HG02970 (cell line): ENCODE results near the gene KRTAP10-8.
"Not testable (repeated sequence)": the region's sequence is repeated elsewhere in the genome, so short reads cannot be mapped to it uniquely, and the experiment has no call there.

Source experiments
- ATAC-seq: cut with Tn5 transposase; IDR thresholded peaks from one replicate; pipeline ENCODE4 v1.9.1; 2021; ENCODE audit warnings: mild to moderate bottlenecking, moderate library complexity, moderate number of reproducible peaks; ENCODE audit not compliant: unreplicated experiment, low FRiP score

KRTAP10-8 gene

GRCh38 chr21:44595524-44595923, 16.4 kb upstream of the KRTAP10-8 start:
- ATAC-seq, result no peak

- no peak for ATAC-seq
Measured at GRCh38 chr21:44596068-44596725, 15.7 kb upstream of the KRTAP10-8 start.

- ATAC-seq, result no peak
Measured at GRCh38 chr21:44598061-44598460, 13.8 kb upstream of the KRTAP10-8 start.

GRCh38 chr21:44599264-44600029, 12.4 kb upstream of the KRTAP10-8 start:
- ATAC-seq, result no peak

GRCh38 chr21:44600118-44600978, 11.5 kb upstream of the KRTAP10-8 start, which contains the start of gene KRTAP10-7:
Gene KRTAP10-7 (plus strand): TSS chr21:44600597. CDS start chr21:44600622, 25 bp downstream.
- not testable (repeated sequence) for ATAC-seq

GRCh38 chr21:44601091-44601490, 10.8 kb upstream of the KRTAP10-8 start:
- not testable (repeated sequence) for ATAC-seq

GRCh38 chr21:44601596-44602462, 10.1 kb upstream of the KRTAP10-8 start:
- ATAC-seq, result no peak

GRCh38 chr21:44602463-44602850, 9.4 kb upstream of the KRTAP10-8 start:
- ATAC-seq, result no peak

GRCh38 chr21:44603109-44603875, 8.6 kb upstream of the KRTAP10-8 start:
- no peak for ATAC-seq

- ATAC-seq, result no peak
Measured at GRCh38 chr21:44603911-44604310, 8.0 kb upstream of the KRTAP10-8 start.

- ATAC-seq, result no peak
Measured at GRCh38 chr21:44606495-44606894, 5.4 kb upstream of the KRTAP10-8 start.

- no peak for ATAC-seq
Measured at GRCh38 chr21:44609193-44609592, 2.7 kb upstream of the KRTAP10-8 start.

GRCh38 chr21:44610157-44610843, 1.6 kb upstream of the KRTAP10-8 start:
- ATAC-seq, result not testable (repeated sequence)

GRCh38 chr21:44611551-44611950, 328 bp upstream of the KRTAP10-8 start:
- ATAC-seq, result no peak

GRCh38 chr21:44612669-44613229, 870 bp downstream of the KRTAP10-8 start:
- ATAC-seq, result no peak

- ATAC-seq, result no peak
Measured at GRCh38 chr21:44613386-44614155, 1.7 kb downstream of the KRTAP10-8 start.

- ATAC-seq, result no peak
Measured at GRCh38 chr21:44614161-44614631, 2.3 kb downstream of the KRTAP10-8 start.
